GM12892 (cell line): Measurements from ENCODE around the gene REV1.
"Not testable (repeated sequence)": the region's sequence is repeated elsewhere in the genome, so short reads cannot be mapped to it uniquely, and the experiment has no call there.

ENCODE experiments used
- DNase-seq: peaks from one replicate; pipeline ENCODE4 v3.0.0; 2011; ENCODE audit not compliant: insufficient read length
- FAIRE-seq: peaks from 2 replicates; lab custom pipeline; 2011; peaks lifted over from hg19 to GRCh38; lab: Jason Lieb, UNC
- POLR2A ChIP-seq: IDR thresholded peaks from 2 replicates; pipeline ENCODE4 v1.6.1; 2011; ENCODE audit warnings: low read depth, low read length, control low read depth
- POLR2AphosphoS5 ChIP-seq: IDR thresholded peaks from 2 replicates; pipeline ENCODE4 v1.6.1; 2011; ENCODE audit warnings: low read depth, low read length, control low read depth
- TAF1 ChIP-seq: IDR thresholded peaks from 2 replicates; pipeline ENCODE4 v1.6.1; 2011; ENCODE audit warnings: low read depth, mild to moderate bottlenecking, control low read depth, low read length, borderline replicate concordance

Gene REV1

DNA sequence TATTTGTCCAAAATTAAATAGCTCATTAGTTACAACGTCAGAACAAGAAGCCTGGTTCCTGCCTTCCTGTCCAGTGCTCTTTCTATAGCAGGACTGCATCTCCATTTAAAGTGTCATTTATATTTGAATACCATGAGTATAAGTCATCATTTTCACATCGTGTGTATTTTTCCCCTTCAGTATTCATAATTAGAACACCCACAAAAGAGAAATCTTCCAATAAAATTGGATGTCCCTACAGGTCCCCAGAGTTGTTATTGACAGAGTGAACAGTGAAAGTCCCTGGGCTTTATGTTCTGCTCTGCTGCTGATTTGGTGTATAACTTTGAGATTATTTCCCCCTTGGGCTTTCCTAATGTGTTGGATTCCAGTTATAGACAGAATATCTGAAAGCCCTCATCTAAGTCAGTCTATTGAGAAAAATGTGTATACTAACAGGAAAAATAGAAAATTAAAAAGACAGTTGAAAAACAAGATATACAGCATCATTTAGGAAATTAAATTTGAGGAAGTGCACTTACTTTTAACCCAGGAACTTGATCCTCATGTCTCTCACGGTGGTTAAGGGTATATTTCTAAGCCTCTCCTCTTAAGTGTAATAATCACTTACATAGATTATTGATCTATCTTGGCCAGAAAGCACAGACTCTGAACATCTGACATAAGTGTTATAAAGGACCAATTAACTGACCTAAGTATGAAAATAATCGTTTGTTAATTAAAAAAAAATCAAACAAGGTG, 15.2 kb upstream of the REV1 start:
- TF ChIP-seq TAF1 (no peak), POLR2AphosphoS5 (no peak), POLR2A (no peak)
- no peak for FAIRE-seq

GRCh38 chr2:99503662-99504416, 14.0 kb upstream of the REV1 start:
- not testable (repeated sequence) for FAIRE-seq, DNase-seq

More for the DNA sequence above, 15.2 kb upstream of the REV1 start:
- DNase-seq = no peak

DNA sequence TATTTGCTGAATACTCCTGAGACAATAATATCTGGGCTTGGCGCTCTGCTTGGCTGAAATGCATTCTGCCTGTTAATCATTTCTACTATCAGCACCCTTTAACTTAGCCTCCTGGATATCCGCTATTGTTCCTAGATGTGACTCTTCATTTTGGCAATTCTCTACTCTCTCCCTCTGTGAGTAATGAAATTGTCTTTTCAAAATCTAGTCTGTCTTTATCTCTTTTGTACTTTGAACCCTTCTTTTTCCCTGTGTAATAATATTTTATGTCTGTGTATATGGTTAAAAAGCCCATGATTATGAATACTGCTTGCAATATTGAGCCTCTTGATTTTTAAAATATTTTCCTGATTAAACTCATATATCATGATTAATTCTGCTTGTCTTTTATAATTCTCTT, 6.2 kb upstream of the REV1 start:
- TF ChIP-seq POLR2AphosphoS5 (no peak), POLR2A (no peak), TAF1 (no peak)
- FAIRE-seq = no peak

GRCh38 chr2:99495115-99495860, 5.5 kb upstream of the REV1 start:
- DNase-seq (no peak), FAIRE-seq (no peak)

More for the DNA sequence above, 6.2 kb upstream of the REV1 start:
- no peak for DNase-seq

GRCh38 chr2:99492721-99493120, 2.9 kb upstream of the REV1 start:
- DNase-seq = no peak
- no peak for TF ChIP-seq POLR2A
- no peak for TF ChIP-seq TAF1
- TF ChIP-seq POLR2AphosphoS5 = no peak
- no peak for FAIRE-seq

More at GRCh38 chr2:99495115-99495860, 5.5 kb upstream of the REV1 start:
- TF ChIP-seq TAF1 (no peak), POLR2AphosphoS5 (no peak), POLR2A (no peak)

DNA sequence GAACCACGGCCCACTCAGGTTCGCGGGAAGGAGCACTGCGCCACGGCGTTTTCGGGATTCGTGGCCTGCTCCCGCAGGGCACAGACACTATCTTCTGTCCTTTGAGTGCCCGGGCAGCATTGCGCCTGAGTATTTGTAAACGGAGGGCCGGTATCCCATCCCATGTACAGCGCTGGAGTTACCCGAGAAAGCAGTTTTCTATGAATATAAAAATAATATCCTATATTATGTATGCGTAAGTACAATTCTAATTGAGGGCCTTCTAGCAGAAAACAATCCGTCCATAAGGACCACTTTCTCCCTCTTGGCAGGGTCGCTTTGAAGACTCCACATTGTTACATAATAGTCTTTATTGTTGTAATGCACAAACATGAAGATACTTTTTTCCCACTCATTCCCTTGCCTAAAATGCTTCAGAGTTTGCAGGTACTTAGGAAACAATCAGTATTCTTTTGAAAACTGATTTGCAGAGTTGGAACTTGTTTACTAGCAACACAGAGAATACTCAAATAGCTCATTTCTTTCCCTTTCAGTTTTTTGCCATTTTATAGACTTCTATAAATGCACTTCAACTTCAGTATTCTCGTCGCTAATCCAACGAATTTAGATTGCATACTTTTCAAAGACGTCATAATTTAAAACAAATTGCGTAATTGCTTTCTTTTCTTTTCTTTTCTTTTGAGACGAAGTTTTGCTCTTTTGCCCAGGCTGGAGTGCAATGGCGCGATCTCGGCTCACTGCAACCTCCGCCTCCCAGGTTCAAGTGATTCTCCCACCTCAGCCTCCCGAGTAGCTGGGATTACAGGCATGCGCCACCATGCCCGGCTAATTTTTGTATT, 1.0 kb upstream of the REV1 start:
- FAIRE-seq (no peak), DNase-seq (no peak)
- TF ChIP-seq POLR2AphosphoS5 (no peak), POLR2A (no peak), TAF1 (no peak)

DNA sequence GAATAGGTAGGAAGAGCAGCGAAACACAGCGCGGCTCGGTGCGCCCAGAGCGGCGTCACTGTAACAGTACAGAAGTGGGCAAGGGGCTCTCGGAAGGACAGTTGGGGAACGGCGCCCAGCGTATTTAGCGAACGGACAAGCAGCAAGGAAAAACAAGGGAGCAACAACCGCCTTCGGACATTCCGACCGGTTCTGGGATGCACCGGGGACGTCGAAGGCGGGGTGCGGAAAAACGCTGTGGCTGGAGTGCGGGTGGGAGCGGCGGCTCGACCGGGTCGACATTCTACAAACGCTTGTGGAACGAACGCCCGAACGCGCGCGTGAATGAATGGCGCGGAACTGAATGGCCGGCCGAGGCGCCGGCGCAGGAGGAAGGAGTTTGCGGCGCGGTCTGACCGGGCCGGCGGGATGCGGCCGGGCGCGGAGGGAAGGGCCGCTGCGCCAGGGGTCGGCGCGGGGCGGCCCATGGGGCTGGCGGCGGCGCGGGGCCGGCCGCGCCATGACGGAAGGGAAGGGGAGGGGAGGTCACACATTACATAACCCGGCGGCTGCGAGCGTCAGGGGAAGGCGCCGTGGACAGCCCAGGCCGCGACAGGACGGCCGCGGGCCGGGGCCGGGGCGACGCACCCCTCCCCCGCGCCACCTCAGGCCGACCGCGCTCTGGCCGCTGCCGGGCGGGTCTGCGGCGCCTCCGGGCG, 605 bp downstream of the REV1 start:
- peak; percentile 52 for DNase-seq
- no peak for FAIRE-seq
- TF ChIP-seq POLR2AphosphoS5 (0 out of 2 replicates have a peak, but pooled peaks have one; percentile 39), TAF1 (no peak), POLR2A (no peak)

GRCh38 chr2:99488539-99489062, 1.2 kb downstream of the REV1 start:
- no peak for TF ChIP-seq TAF1
- no peak for TF ChIP-seq POLR2A
- TF ChIP-seq POLR2AphosphoS5 = no peak
- DNase-seq (no peak), FAIRE-seq (peak; percentile 67)

GRCh38 chr2:99487906-99488305, 1.9 kb downstream of the REV1 start:
- no peak for FAIRE-seq

GRCh38 chr2:99485824-99486223, 4.0 kb downstream of the REV1 start:
- FAIRE-seq = no peak
- TF ChIP-seq POLR2A = no peak
- TF ChIP-seq POLR2AphosphoS5 = no peak
- TF ChIP-seq TAF1 = no peak

More at GRCh38 chr2:99487906-99488305, 1.9 kb downstream of the REV1 start:
- TF ChIP-seq TAF1 = no peak
- no peak for TF ChIP-seq POLR2AphosphoS5
- no peak for DNase-seq

More at GRCh38 chr2:99485824-99486223, 4.0 kb downstream of the REV1 start:
- no peak for DNase-seq
